H9 (cell line): ENCODE data around the gene GRIK3. TPM values are rescaled to one million over a fixed set of nuclear protein-coding genes. Genes with fewer than 3 reads are reported as not detected.

Experiments used
- DNase-seq: peaks from one replicate; pipeline ENCODE4 v3.0.0-alpha.2; 2017
- H2AFZ ChIP-seq: one replicate; pipeline ENCODE4 v1.6.1; 2013; ENCODE audit warnings: mild to moderate bottlenecking, low read length, control low read depth, moderate library complexity
- H2AK5ac ChIP-seq: 2 replicates; pipeline ENCODE4 v1.6.1; 2013; ENCODE audit warnings: low read length, control low read depth, mixed read lengths; ENCODE audit not compliant: insufficient read length
- H2BK120ac ChIP-seq: one replicate; pipeline ENCODE4 v1.6.1; 2013; ENCODE audit warnings: low read depth, mild to moderate bottlenecking, low read length, control low read depth, inconsistent platforms; ENCODE audit not compliant: poor library complexity, severe bottlenecking
- H2BK12ac ChIP-seq: 2 replicates; pipeline ENCODE4 v1.6.1; 2013; ENCODE audit warnings: low read length, control low read depth, mixed read lengths, low read depth; ENCODE audit not compliant: insufficient read length
- H2BK15ac ChIP-seq: 2 replicates; pipeline ENCODE4 v1.6.1; 2013; ENCODE audit warnings: low read depth, low read length, control low read depth
- H2BK20ac ChIP-seq: one replicate; pipeline ENCODE4 v1.6.1; 2013; ENCODE audit warnings: low read depth, mild to moderate bottlenecking, low read length, control low read depth, inconsistent platforms; ENCODE audit not compliant: poor library complexity, severe bottlenecking
- H2BK5ac ChIP-seq: 2 replicates; pipeline ENCODE4 v1.6.1; 2013; ENCODE audit warnings: low read length, control low read depth, mixed read lengths; ENCODE audit not compliant: insufficient read length
- H3K14ac ChIP-seq: 2 replicates; pipeline ENCODE4 v1.6.1; 2013; ENCODE audit warnings: low read length, control low read depth; ENCODE audit not compliant: insufficient read depth
- H3K18ac ChIP-seq: 2 replicates; pipeline ENCODE4 v1.6.1; 2013; ENCODE audit warnings: low read depth, mild to moderate bottlenecking, mixed read lengths, low read length, control low read depth; ENCODE audit not compliant: insufficient read length
- H3K23ac ChIP-seq: 2 replicates; pipeline ENCODE4 v1.6.1; 2013; ENCODE audit warnings: low read length, control low read depth, mixed read lengths, low read depth; ENCODE audit not compliant: insufficient read length
- H3K23me2 ChIP-seq: 2 replicates; pipeline ENCODE4 v1.6.1; 2013; ENCODE audit warnings: low read depth, mild to moderate bottlenecking, mixed read lengths, low read length, control low read depth; ENCODE audit not compliant: insufficient read length, poor library complexity, severe bottlenecking
- H3K27ac ChIP-seq: 2 replicates; pipeline ENCODE4 v1.5.1; 2013; ENCODE audit warnings: low read length, control low read depth, mixed read lengths, low read depth; ENCODE audit not compliant: insufficient read length
- H3K27me3 ChIP-seq: 2 replicates; pipeline ENCODE4 v1.6.1; 2013; ENCODE audit warnings: low read length, control low read depth, inconsistent platforms; ENCODE audit not compliant: insufficient read depth
- H3K4ac ChIP-seq: 2 replicates; pipeline ENCODE4 v1.6.1; 2013; ENCODE audit warnings: low read depth, mild to moderate bottlenecking, control low read depth, inconsistent platforms, low read length, moderate library complexity
- H3K4me1 ChIP-seq: 2 replicates; pipeline ENCODE4 v1.6.1; 2013; ENCODE audit warnings: low read length, control low read depth, inconsistent platforms; ENCODE audit not compliant: insufficient read depth
- H3K4me2 ChIP-seq: 2 replicates; pipeline ENCODE4 v1.6.1; 2013; ENCODE audit warnings: low read length, control low read depth, mixed read lengths; ENCODE audit not compliant: insufficient read length, insufficient read depth
- H3K56ac ChIP-seq: 2 replicates; pipeline ENCODE4 v1.6.1; 2013; ENCODE audit warnings: low read depth, mild to moderate bottlenecking, mixed read lengths, low read length, control low read depth; ENCODE audit not compliant: insufficient read length
- H3K79me1 ChIP-seq: 2 replicates; pipeline ENCODE4 v1.6.1; 2013; ENCODE audit warnings: low read depth, mild to moderate bottlenecking, moderate library complexity, low read length, control low read depth, inconsistent platforms; ENCODE audit not compliant: insufficient read depth, poor library complexity, severe bottlenecking
- H3K79me2 ChIP-seq: 2 replicates; pipeline ENCODE4 v1.6.1; 2013; ENCODE audit warnings: low read length, control low read depth, inconsistent platforms; ENCODE audit not compliant: insufficient read depth
- H3K9ac ChIP-seq: 2 replicates; pipeline ENCODE4 v1.6.1; 2013; ENCODE audit warnings: low read length, control low read depth, mixed read lengths; ENCODE audit not compliant: insufficient read length; ENCODE audit errors: extremely low read depth
- H3K9me3 ChIP-seq: one replicate; pipeline ENCODE4 v1.6.1; 2013; ENCODE audit warnings: low read depth, low read length, inconsistent platforms; ENCODE audit not compliant: control insufficient read depth
- H3T11ph ChIP-seq: one replicate; pipeline ENCODE4 v1.6.1; 2013; ENCODE audit warnings: mild to moderate bottlenecking, low read length, control low read depth, inconsistent platforms
- H4K20me1 ChIP-seq: one replicate; pipeline ENCODE4 v1.6.1; 2013; ENCODE audit not compliant: control insufficient read depth, insufficient read length, insufficient read depth
- H4K5ac ChIP-seq: 2 replicates; pipeline ENCODE4 v1.6.1; 2013; ENCODE audit warnings: low read depth, mild to moderate bottlenecking, mixed read lengths, low read length, control low read depth; ENCODE audit not compliant: insufficient read length
- H4K8ac ChIP-seq: replicated peaks from 2 replicates; pipeline ENCODE4 v1.6.1; 2013; ENCODE audit warnings: low read length, control low read depth, mixed read lengths, low read depth; ENCODE audit not compliant: insufficient read length
- H4K91ac ChIP-seq: 2 replicates; pipeline ENCODE4 v1.6.1; 2013; ENCODE audit warnings: low read depth, mild to moderate bottlenecking, moderate library complexity, mixed read lengths, low read length, control low read depth; ENCODE audit not compliant: insufficient read length
- H3K27ac Mint-ChIP-seq, 3 experiments: 2 replicates in 2 of 3; 3 replicates in 1 of 3; pipeline ENCODE4 v1.8.0; 2020 to 2021; ENCODE audit warnings: mixed read lengths in 3 of 3, mild to moderate bottlenecking in 1 of 3, moderate library complexity in 1 of 3
- H3K27me3 Mint-ChIP-seq: 2 replicates; pipeline ENCODE4 v1.8.0; 2021; ENCODE audit warnings: low read depth, mild to moderate bottlenecking, moderate library complexity, mixed read lengths
- H3K36me3 Mint-ChIP-seq, 3 experiments: 2 replicates in 2 of 3; 3 replicates in 1 of 3; pipeline ENCODE4 v1.8.0; 2020 to 2021; ENCODE audit warnings: low read depth in 3 of 3, mixed read lengths in 3 of 3; ENCODE audit not compliant: insufficient read depth in 1 of 3
- H3K4me1 Mint-ChIP-seq, 2 experiments: 2 replicates each; pipeline ENCODE4 v1.8.0; 2020; ENCODE audit warnings: mixed read lengths in 2 of 2
- H3K4me3 Mint-ChIP-seq, 2 experiments: 2 replicates in 1 of 2; 3 replicates in 1 of 2; pipeline ENCODE4 v1.8.0; 2020 to 2021; ENCODE audit warnings: mild to moderate bottlenecking in 2 of 2, mixed read lengths in 2 of 2, moderate library complexity in 1 of 2
- H3K9me3 Mint-ChIP-seq, 2 experiments: 2 replicates in 1 of 2; 3 replicates in 1 of 2; pipeline ENCODE4 v1.8.0; 2020; ENCODE audit warnings: mild to moderate bottlenecking in 2 of 2, mixed read lengths in 2 of 2, moderate library complexity in 1 of 2
- CTCF ChIP-seq: fragments of 200-600 bp; sonication (generic); conservative IDR thresholded peaks from 3 replicates; pipeline ENCODE4 v1.8.0; 2021; ENCODE audit warnings: antibody characterized with exemption, mild to moderate bottlenecking
- WGBS: extraction: QIAGEN DNeasy Blood & Tissue Kit; methylation state at CpG from one replicate; pipeline ENCODE4 v1.1.7; 2013; ENCODE audit warnings: missing lambda C conversion rate, low lambda C conversion rate, mixed read lengths; ENCODE audit not compliant: insufficient read length; ENCODE audit errors: extremely low coverage; 5-methylcytosine and 5-hydroxymethylcytosine counted together
- total RNA-seq: library from RNA; stranded (reverse); gene quantifications from 2 replicates; pipeline ENCODE4 v1.2.1, GENCODE V29; 2021

The GRIK3 gene
- total RNA-seq, 1 experiment from 2014 or later: 1.7 TPM

GRCh38 chr1:37035796-37036666 is 1.7 kb upstream of the GRIK3 start:
- peak; percentile 51 for TF ChIP-seq CTCF
- Histone ChIP-seq H4K5ac (no peak overlapping the region), H3K14ac (no peak overlapping the region), H2BK20ac (no peak overlapping the region), H3K79me2 (no peaks in the 10 kb centered on the region), H2AK5ac (no peak overlapping the region), H3K23me2 (peaks cover 18% of the 10 kb centered on the region), H3K27ac (no peak overlapping the region), H2BK120ac (no peak overlapping the region), H3K4me1 (peaks cover 4% of the 10 kb centered on the region; the same call in 1 of the 2 replicates), H3K4ac (no peak overlapping the region), H2BK15ac (no peak overlapping the region), H4K91ac (no peak overlapping the region), H3K18ac (no peak overlapping the region), H2BK5ac (no peak overlapping the region), H3K9ac (no peak overlapping the region), H3T11ph (no peak overlapping the region), H2BK12ac (no peak overlapping the region), H3K23ac (no peak overlapping the region), H4K20me1 (no peaks in the 10 kb centered on the region), H3K9me3 (no peaks in the 10 kb centered on the region), H3K56ac (no peak overlapping the region), H2AFZ (no peak overlapping the region), H3K4me2 (peak overlapping the region; percentile 61), H3K79me1 (no peaks in the 10 kb centered on the region), H3K27me3 (peaks cover 36% of the 10 kb centered on the region; the same call in 1 of the 2 replicates), H4K8ac (no peak overlapping the region)
- DNase-seq: peak; percentile 85
- H3K36me3 Mint-ChIP-seq: no peaks in the 10 kb centered on the region
- no peak overlapping the region for H3K27ac Mint-ChIP-seq
- peak overlapping the region; percentile 51 to 79 for H3K4me3 Mint-ChIP-seq
- peaks cover 58 to 71% of the 10 kb centered on the region in 2 experiments for H3K4me1 Mint-ChIP-seq
- no peaks in the 10 kb centered on the region for H3K9me3 Mint-ChIP-seq
- WGBS: no CpG with 5 or more reads among the region's 20 CpGs
- peaks cover 92% of the 10 kb centered on the region for H3K27me3 Mint-ChIP-seq
